CD4-positive, alpha-beta T cell treated with Interleukin-17A for 1 hour (primary cell): Measurements from ENCODE around the gene PARG.
"Not testable (repeated sequence)": the region's sequence is repeated elsewhere in the genome, so short reads cannot be mapped to it uniquely, and the experiment has no call there.

Experiments used
- DNase-seq: peaks from one replicate; pipeline ENCODE4 v3.0.0-alpha.2; 2020

PARG gene

GRCh38 chr10:49900406-49900805 is 41.4 kb downstream of the PARG start:
- DNase-seq = not testable (repeated sequence)

- DNase-seq = not testable (repeated sequence)
These were observed 41.8 kb downstream of the PARG start for GRCh38 chr10:49899999-49900398.

GRCh38 chr10:49890025-49890424 is 51.8 kb downstream of the PARG start:
- not testable (repeated sequence) for DNase-seq

GRCh38 chr10:49884739-49885331 is 57.0 kb downstream of the PARG start:
- not testable (repeated sequence) for DNase-seq

- DNase-seq = not testable (repeated sequence)
These were observed 58.0 kb downstream of the PARG start for GRCh38 chr10:49883852-49884251.

- DNase-seq = not testable (repeated sequence)
These were observed 59.5 kb downstream of the PARG start for GRCh38 chr10:49882327-49882726.

GRCh38 chr10:49872740-49873139 is 69.1 kb downstream of the PARG start:
- DNase-seq = not testable (repeated sequence)

- not testable (repeated sequence) for DNase-seq
These were observed 70.4 kb downstream of the PARG start for GRCh38 chr10:49871462-49871861.

- DNase-seq = not testable (repeated sequence)
These were observed 81.9 kb downstream of the PARG start for GRCh38 chr10:49859933-49860332.

- not testable (repeated sequence) for DNase-seq
These were observed 83.0 kb downstream of the PARG start for GRCh38 chr10:49858697-49859382.

GRCh38 chr10:49849520-49849919 is 92.3 kb downstream of the PARG start:
- DNase-seq = not testable (repeated sequence)

GRCh38 chr10:49844775-49845595 is 96.8 kb downstream of the PARG start:
- DNase-seq = no peak

GRCh38 chr10:49842333-49842628 is 99.5 kb downstream of the PARG start:
- DNase-seq = not testable (repeated sequence)

GRCh38 chr10:49841615-49842332 is 100.1 kb downstream of the PARG start:
- no peak for DNase-seq

GRCh38 chr10:49837685-49838084 is 104.1 kb downstream of the PARG start:
- DNase-seq = no peak

GRCh38 chr10:49837051-49837478 is 104.8 kb downstream of the PARG start:
- DNase-seq = no peak

- no peak for DNase-seq
These were observed 106.9 kb downstream of the PARG start for GRCh38 chr10:49834976-49835375.

GRCh38 chr10:49834201-49834600 is 107.6 kb downstream of the PARG start:
- no peak for DNase-seq

- no peak for DNase-seq
These were observed 108.7 kb downstream of the PARG start for GRCh38 chr10:49833168-49833567.

GRCh38 chr10:49831352-49832035 is 110.3 kb downstream of the PARG start:
- no peak for DNase-seq

GRCh38 chr10:49830846-49831245 is 111.0 kb downstream of the PARG start:
- no peak for DNase-seq

GRCh38 chr10:49830016-49830415 is 111.8 kb downstream of the PARG start:
- DNase-seq = no peak

GRCh38 chr10:49827297-49827696 is 114.5 kb downstream of the PARG start:
- no peak for DNase-seq
